NOMO-1 (cell line): ENCODE measurements around the gene FBXO8.
"Not testable (repeated sequence)": the region's sequence is repeated elsewhere in the genome, so short reads cannot be mapped to it uniquely, and the experiment has no call there.

Source experiments
- DNase-seq, 2 experiments: peaks; one replicate each; lab custom pipeline; 2025; ENCODE audit not compliant: unreplicated experiment in 2 of 2; lab: John Stamatoyannopoulos, UW

The FBXO8 gene

GRCh38 chr4:174286870-174287269 lies 3.4 kb upstream of the FBXO8 start:
- DNase-seq, result no peak

- peak in 1 of 2 experiments; percentile 21 for DNase-seq
Observed at GRCh38 chr4:174284487-174284886, 1.0 kb upstream of the FBXO8 start.

GRCh38 chr4:174282836-174283506 lies 496 bp downstream of the FBXO8 start:
- peak; percentile 89 to 96 for DNase-seq

DNA sequence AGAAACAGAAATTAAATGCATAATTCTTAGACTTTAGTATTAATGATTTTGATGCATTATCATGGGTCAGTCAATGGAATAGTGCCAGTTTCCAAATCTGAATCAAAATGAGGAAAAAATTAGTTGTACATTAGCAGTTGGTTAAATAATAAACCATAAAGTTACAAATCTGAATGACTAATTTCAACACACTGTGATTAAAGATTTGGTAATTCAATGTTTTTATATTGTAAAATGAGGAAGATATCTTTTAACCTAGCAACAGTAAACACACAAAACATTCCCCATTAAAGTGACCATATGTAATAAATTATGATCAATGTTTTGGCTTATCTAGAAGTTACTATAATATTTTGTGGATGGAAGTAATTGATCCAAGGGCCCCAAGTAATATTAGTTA lies 1.6 kb downstream of the FBXO8 start:
- no peak for DNase-seq

GRCh38 chr4:174281182-174281737 lies 2.2 kb downstream of the FBXO8 start:
- no peak for DNase-seq

DNA sequence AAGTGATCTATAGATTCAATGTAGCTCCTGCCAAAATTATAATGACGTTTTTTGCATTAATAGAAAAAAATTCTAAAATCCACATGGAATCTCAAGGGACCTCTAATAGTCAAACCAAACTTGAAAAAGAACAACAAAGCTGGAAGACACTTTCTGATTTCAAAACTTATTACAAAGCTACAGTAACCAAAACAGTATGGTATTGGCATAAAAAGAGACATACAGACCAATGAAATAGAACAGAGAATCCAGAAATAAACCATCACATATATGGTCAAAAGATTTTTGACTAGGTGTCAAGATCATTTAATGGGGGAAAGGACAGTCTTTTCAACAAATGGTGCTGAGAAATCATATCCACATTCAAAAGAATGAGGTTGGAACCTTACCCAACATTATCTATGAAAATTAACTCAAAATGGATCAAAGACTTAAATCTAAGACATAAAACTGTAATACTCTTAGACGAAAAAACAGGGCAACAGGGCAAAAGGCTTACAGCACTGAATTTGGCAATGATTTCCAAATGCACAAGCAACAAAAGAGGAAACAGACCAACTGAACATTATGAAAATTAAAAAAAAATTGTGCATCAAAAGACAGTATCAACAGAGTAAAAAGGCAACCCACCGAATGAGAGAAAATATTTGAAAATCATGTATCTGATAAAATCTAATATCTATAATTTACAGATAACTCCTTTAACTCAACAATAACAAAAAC lies 3.9 kb downstream of the FBXO8 start:
- DNase-seq, result peak; percentile 12 to 23

GRCh38 chr4:174278467-174278866 lies 5.0 kb downstream of the FBXO8 start:
- DNase-seq, result no peak

- no peak for DNase-seq
Observed at GRCh38 chr4:174277433-174277832, 6.0 kb downstream of the FBXO8 start.

- DNase-seq, result no peak
Observed at GRCh38 chr4:174275101-174275500, 8.4 kb downstream of the FBXO8 start.

- DNase-seq, result no peak
Observed at GRCh38 chr4:174274436-174274835, 9.0 kb downstream of the FBXO8 start.

DNA sequence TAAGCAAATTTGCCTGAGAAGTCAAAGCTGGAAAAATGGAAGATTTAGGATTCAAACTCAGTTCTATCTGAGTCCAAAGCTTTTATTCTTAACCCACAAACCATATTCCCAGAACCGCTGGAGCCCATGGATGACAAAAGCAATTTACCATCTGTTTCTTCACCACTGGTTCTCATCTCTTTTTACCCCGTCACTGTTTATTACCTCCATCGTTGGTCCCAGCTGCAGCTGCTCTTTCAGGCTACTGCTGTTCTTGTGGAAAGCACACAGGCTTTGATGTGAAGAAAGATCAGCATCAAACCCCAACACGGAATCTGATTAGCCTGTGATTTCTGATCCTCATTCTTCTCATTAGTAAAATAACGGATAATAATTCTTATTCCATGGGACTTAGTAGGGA lies 9.5 kb downstream of the FBXO8 start:
- DNase-seq, result no peak

- DNase-seq, result no peak
Observed at GRCh38 chr4:174266416-174266815, 17.1 kb downstream of the FBXO8 start.

- DNase-seq, result no peak
Observed at GRCh38 chr4:174265916-174266315, 17.6 kb downstream of the FBXO8 start.

DNA sequence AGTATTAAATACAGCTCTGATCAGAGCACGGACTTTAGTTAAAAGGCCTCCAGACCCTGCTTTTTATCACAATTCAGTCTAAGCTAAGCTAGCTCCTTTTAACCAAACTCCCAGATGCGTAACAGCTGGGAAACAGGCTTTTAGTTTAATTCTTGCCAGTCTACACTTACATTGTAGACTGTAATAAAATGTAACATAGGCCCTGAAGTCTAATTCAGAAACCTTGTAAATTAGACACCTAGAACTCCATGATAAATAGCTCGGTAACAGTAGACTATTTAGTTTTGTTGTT lies 20.1 kb downstream of the FBXO8 start:
- DNase-seq, result no peak

DNA sequence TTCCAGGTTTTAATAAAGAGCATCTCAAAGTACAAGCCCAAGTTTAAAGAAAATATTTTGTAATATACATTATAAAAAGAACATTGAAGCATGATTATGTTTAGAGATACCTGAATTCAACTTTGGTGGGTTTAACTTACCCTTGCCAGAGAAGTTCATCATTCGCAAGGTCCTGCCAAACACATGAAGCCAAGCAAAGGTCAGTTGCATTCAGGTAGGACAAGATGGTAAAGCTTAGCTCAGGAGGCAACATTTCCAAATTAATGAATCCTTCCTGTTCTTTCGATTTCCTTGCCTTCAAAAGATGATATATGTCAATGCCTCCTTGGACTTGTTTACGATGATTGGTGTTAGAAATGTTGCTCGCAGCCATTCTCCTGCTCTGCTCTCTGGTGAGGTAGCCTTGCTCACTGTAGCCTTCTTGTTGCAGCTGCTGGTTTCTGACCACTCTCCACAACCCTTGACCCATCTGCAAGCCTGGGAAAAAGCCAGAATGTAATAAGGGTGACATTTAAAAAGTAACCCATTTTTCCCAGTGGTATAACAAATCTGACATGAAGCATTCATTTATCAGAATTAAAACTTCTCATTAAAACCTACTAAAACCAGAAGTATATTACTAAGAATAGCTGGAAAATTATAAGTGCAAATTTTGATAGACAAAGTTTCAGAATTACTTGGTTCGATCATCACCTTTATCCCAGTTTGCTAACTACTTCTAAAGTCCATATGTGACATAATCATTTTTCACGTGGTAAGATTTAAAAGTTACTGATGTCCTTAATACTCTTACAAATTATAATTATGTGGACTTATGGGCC lies 20.6 kb downstream of the FBXO8 start:
- DNase-seq, result no peak

GRCh38 chr4:174261432-174261831 lies 22.0 kb downstream of the FBXO8 start:
- not testable (repeated sequence) for DNase-seq

- no peak for DNase-seq
Observed at GRCh38 chr4:174260099-174260498, 23.4 kb downstream of the FBXO8 start.

DNA sequence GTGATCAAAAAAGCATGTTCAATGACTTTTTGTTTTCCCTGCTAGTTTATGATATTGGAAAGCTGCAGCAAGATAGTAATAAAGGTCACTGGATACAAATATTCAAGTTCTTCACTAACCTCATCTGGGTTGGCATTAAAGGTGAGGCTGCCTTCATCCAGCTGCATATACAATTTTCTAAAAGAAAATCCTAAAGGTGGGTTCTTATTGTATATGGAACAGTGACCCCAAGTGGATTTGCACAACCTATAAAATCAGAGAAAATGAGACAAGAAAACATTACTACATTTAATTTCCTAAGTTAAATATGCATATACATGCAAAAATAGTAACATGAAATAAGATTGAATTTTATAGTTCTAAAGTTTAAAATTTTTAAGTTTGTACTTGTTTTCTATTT lies 23.9 kb downstream of the FBXO8 start:
- DNase-seq, result no peak

GRCh38 chr4:174256277-174256713 lies 27.2 kb downstream of the FBXO8 start:
- DNase-seq, result no peak

GRCh38 chr4:174255786-174256185 lies 27.7 kb downstream of the FBXO8 start:
- no peak for DNase-seq

GRCh38 chr4:174255374-174255773 lies 28.1 kb downstream of the FBXO8 start:
- no peak for DNase-seq
